Measurements from ENCODE around the gene APOBEC3A. TPM values are rescaled to one million over a fixed set of nuclear protein-coding genes. Genes with fewer than 3 reads are reported as not detected.

Gene APOBEC3A
- total RNA-seq, 1 experiment from 2014 or later = not detected

- no peaks in the 10 kb centered on the region for H3K36me3 ChIP-seq (ENCODE audit: control insufficient read depth, insufficient read depth, low read length)
- H3K9me3 Mint-ChIP-seq (ENCODE audit: unreplicated experiment) = no peaks in the 10 kb centered on the region
- H3K4me1 Mint-ChIP-seq (ENCODE audit: low read depth, unreplicated experiment) = peaks cover 5% of the 10 kb centered on the region
- ChIA-PET CTCF (no interaction called here), POLR2A (no interaction called here)
- H3K4me1 ChIP-seq = peaks cover 14% of the 10 kb centered on the region
- no peak overlapping the region for H3K4me3 Mint-ChIP-seq (ENCODE audit: unreplicated experiment)
- H3K27me3 ChIP-seq (replicated peaks; ENCODE audit: control insufficient read depth, insufficient read depth, low read length) = no peaks in the 10 kb centered on the region
- H3K9me3 ChIP-seq = no peaks in the 10 kb centered on the region
- no TSS peak for BruUV-seq (replicated peaks)
- no peak overlapping the region for H3K4me3 ChIP-seq (ENCODE audit: low read depth, low read length)
- no peak for DNase-seq
- H3K27ac Mint-ChIP-seq (ENCODE audit: unreplicated experiment) = no peak overlapping the region
- no peaks in the 10 kb centered on the region for H3K36me3 Mint-ChIP-seq (ENCODE audit: insufficient read depth, unreplicated experiment)
- no peaks in the 10 kb centered on the region for H3K27me3 Mint-ChIP-seq (ENCODE audit: insufficient read depth, unreplicated experiment)
- intact Hi-C loops (cut with micrococcal nuclease; ENCODE audit: unreplicated experiment) = no loop called here
- no peak for TF ChIP-seq CTCF (IDR thresholded peaks at IDR 0.05; ENCODE audit: insufficient read depth in 1 of 2, low read depth in 1 of 2, low read length in 1 of 2, severe bottlenecking in 1 of 2, unreplicated experiment in 1 of 2)
Measured at GRCh38 chr22:38952281-38952993, 5.0 kb upstream of the APOBEC3A start.

DNA sequence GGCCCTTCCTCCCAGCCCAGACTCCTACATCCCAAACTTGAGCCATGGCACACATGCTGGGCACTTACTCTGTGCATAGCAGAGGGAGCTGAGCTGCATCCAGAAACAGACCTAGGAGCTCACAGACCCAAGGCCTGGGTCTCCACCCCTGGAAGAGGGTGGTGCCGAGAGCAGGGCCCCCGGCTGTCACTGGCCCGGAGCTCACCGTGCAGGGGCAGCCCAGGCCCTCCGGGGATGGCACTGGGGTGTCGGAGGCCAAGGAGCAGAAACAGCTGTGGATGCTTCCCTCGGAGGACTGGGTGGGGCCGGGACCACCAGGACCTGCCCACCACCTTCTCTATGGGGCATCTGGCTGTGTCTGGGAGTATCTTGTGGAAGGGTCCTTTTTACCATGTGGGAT is 4.3 kb upstream of the APOBEC3A start:
- Histone ChIP-seq H3K36me3 (ENCODE audit: control insufficient read depth, insufficient read depth, low read length) (no peaks in the 10 kb centered on the region), H3K4me3 (ENCODE audit: low read depth, low read length) (no peak overlapping the region), H3K27me3 (replicated peaks; ENCODE audit: control insufficient read depth, insufficient read depth, low read length) (no peaks in the 10 kb centered on the region), H3K4me1 (peaks cover 14% of the 10 kb centered on the region), H3K9me3 (no peaks in the 10 kb centered on the region)
- Mint-ChIP-seq H3K36me3 (ENCODE audit: insufficient read depth, unreplicated experiment) (no peaks in the 10 kb centered on the region), H3K9me3 (ENCODE audit: unreplicated experiment) (no peaks in the 10 kb centered on the region), H3K4me1 (ENCODE audit: low read depth, unreplicated experiment) (peaks cover 5% of the 10 kb centered on the region), H3K4me3 (ENCODE audit: unreplicated experiment) (no peak overlapping the region), H3K27ac (ENCODE audit: unreplicated experiment) (no peak overlapping the region), H3K27me3 (ENCODE audit: insufficient read depth, unreplicated experiment) (no peaks in the 10 kb centered on the region)
- intact Hi-C loops (cut with micrococcal nuclease; ENCODE audit: unreplicated experiment) = no loop called here
- TF ChIP-seq CTCF (IDR thresholded peaks at IDR 0.05; ENCODE audit: insufficient read depth in 1 of 2, low read depth in 1 of 2, low read length in 1 of 2, severe bottlenecking in 1 of 2, unreplicated experiment in 1 of 2) = no peak
- BruUV-seq (replicated peaks) = no TSS peak
- DNase-seq = no peak
- CTCF ChIA-PET = no interaction called here
- POLR2A ChIA-PET = no interaction called here

GRCh38 chr22:38953577-38954413 is 3.6 kb upstream of the APOBEC3A start:
- BruUV-seq (replicated peaks) = no TSS peak
- CTCF ChIA-PET = no interaction called here
- Mint-ChIP-seq H3K4me1 (ENCODE audit: low read depth, unreplicated experiment) (peaks cover 5% of the 10 kb centered on the region), H3K27ac (ENCODE audit: unreplicated experiment) (no peak overlapping the region), H3K27me3 (ENCODE audit: insufficient read depth, unreplicated experiment) (no peaks in the 10 kb centered on the region), H3K9me3 (ENCODE audit: unreplicated experiment) (no peaks in the 10 kb centered on the region), H3K4me3 (ENCODE audit: unreplicated experiment) (no peak overlapping the region), H3K36me3 (ENCODE audit: insufficient read depth, unreplicated experiment) (no peaks in the 10 kb centered on the region)
- POLR2A ChIA-PET = no interaction called here
- intact Hi-C loops (cut with micrococcal nuclease; ENCODE audit: unreplicated experiment) = no loop called here
- Histone ChIP-seq H3K27me3 (replicated peaks; ENCODE audit: control insufficient read depth, insufficient read depth, low read length) (no peaks in the 10 kb centered on the region), H3K4me1 (peaks cover 14% of the 10 kb centered on the region), H3K9me3 (no peaks in the 10 kb centered on the region), H3K36me3 (ENCODE audit: control insufficient read depth, insufficient read depth, low read length) (no peaks in the 10 kb centered on the region), H3K4me3 (ENCODE audit: low read depth, low read length) (no peak overlapping the region)
- TF ChIP-seq CTCF (IDR thresholded peaks at IDR 0.05; ENCODE audit: insufficient read depth in 1 of 2, low read depth in 1 of 2, low read length in 1 of 2, severe bottlenecking in 1 of 2, unreplicated experiment in 1 of 2) = no peak
- no peak for DNase-seq

Measured in Caco-2 (cell line).